Measurements from ENCODE around the gene TIMM8A. TPM values are rescaled to one million over a fixed set of nuclear protein-coding genes. Genes with fewer than 3 reads are reported as not detected.
"Not testable (repeated sequence)": the region's sequence is repeated elsewhere in the genome, so short reads cannot be mapped to it uniquely, and the experiment has no call there.

Gene TIMM8A
- polyA plus RNA-seq, 1 donor from 2014 or later = 7.2 TPM

DNA sequence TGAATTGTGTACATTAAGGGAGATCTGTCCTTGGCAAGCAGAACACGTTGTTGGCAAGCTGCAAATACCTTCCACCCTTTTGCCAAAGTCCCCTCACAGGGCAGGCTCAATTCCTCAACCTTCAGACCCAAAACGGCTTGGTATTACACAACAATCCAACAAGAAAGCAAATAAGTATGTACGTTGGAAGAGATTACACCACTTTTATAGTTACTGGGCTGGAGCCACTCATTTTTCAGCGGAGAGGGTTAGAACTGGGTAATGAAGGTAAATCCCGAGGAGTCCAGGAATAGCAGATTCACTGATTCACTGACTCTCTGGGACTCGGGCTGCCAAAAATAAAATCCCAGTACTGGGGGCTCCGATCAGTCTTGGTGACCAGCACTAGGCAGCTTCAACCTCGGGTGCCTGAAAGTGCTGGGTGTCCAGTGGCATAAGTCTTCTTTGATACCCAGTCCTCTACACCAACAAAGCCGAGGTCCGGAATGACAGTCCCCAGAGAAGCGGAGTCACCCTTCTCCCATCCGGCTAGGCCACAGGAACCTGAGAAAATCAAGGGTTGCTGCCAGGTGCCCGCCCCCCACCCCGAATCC is 587 bp downstream of the TIMM8A start:
- Histone ChIP-seq H2AFZ (ENCODE audit: low read depth, low read length) (peak overlapping the region; percentile 40), H3K4me2 (ENCODE audit: low read length) (peak overlapping the region; percentile 39), H4K20me1 (ENCODE audit: insufficient read depth) (no peaks in the 10 kb centered on the region), H3K4me3 (ENCODE audit: low read length) (peak overlapping the region; percentile 82), H3K9ac (ENCODE audit: low read length) (peak overlapping the region; percentile 48), H3K9me3 (ENCODE audit: low read length) (no peaks in the 10 kb centered on the region), H3K36me3 (ENCODE audit: insufficient read depth, low read length) (no peaks in the 10 kb centered on the region), H3F3A (ENCODE audit: insufficient read depth, low read length, poor library complexity, severe bottlenecking) (no peaks in the 10 kb centered on the region), H3K79me2 (replicated peaks; ENCODE audit: insufficient read depth, low read length) (no peaks in the 10 kb centered on the region), H3K27me3 (ENCODE audit: insufficient read depth, low read depth, low read length) (no peaks in the 10 kb centered on the region), H3K9me2 (ENCODE audit: insufficient read depth, low read length) (no peaks in the 10 kb centered on the region), H3K27ac (ENCODE audit: low read length) (no peak overlapping the region)
- TF ChIP-seq MXI1 (conservative IDR thresholded peaks at IDR 0.05; ENCODE audit: poor library complexity, severe bottlenecking) = no peak
- TF ChIP-seq RAD21 (conservative IDR thresholded peaks at IDR 0.05) = no peak
- no peak for TF ChIP-seq EP300 (conservative IDR thresholded peaks at IDR 0.05; ENCODE audit: poor library complexity, severe bottlenecking)
- TF ChIP-seq SMC3 (conservative IDR thresholded peaks at IDR 0.05; ENCODE audit: poor library complexity) = no peak
- TF ChIP-seq, protein P1, sequence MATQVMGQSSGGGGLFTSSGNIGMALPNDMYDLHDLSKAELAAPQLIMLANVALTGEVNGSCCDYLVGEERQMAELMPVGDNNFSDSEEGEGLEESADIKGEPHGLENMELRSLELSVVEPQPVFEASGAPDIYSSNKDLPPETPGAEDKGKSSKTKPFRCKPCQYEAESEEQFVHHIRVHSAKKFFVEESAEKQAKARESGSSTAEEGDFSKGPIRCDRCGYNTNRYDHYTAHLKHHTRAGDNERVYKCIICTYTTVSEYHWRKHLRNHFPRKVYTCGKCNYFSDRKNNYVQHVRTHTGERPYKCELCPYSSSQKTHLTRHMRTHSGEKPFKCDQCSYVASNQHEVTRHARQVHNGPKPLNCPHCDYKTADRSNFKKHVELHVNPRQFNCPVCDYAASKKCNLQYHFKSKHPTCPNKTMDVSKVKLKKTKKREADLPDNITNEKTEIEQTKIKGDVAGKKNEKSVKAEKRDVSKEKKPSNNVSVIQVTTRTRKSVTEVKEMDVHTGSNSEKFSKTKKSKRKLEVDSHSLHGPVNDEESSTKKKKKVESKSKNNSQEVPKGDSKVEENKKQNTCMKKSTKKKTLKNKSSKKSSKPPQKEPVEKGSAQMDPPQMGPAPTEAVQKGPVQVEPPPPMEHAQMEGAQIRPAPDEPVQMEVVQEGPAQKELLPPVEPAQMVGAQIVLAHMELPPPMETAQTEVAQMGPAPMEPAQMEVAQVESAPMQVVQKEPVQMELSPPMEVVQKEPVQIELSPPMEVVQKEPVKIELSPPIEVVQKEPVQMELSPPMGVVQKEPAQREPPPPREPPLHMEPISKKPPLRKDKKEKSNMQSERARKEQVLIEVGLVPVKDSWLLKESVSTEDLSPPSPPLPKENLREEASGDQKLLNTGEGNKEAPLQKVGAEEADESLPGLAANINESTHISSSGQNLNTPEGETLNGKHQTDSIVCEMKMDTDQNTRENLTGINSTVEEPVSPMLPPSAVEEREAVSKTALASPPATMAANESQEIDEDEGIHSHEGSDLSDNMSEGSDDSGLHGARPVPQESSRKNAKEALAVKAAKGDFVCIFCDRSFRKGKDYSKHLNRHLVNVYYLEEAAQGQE (IDR thresholded peaks at IDR 0.05; ENCODE audit: borderline replicate concordance) = no peak
- TF ChIP-seq POLR2AphosphoS5 (IDR thresholded peaks at IDR 0.05) = no peak
- TF ChIP-seq, protein P2, sequence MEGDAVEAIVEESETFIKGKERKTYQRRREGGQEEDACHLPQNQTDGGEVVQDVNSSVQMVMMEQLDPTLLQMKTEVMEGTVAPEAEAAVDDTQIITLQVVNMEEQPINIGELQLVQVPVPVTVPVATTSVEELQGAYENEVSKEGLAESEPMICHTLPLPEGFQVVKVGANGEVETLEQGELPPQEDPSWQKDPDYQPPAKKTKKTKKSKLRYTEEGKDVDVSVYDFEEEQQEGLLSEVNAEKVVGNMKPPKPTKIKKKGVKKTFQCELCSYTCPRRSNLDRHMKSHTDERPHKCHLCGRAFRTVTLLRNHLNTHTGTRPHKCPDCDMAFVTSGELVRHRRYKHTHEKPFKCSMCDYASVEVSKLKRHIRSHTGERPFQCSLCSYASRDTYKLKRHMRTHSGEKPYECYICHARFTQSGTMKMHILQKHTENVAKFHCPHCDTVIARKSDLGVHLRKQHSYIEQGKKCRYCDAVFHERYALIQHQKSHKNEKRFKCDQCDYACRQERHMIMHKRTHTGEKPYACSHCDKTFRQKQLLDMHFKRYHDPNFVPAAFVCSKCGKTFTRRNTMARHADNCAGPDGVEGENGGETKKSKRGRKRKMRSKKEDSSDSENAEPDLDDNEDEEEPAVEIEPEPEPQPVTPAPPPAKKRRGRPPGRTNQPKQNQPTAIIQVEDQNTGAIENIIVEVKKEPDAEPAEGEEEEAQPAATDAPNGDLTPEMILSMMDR (IDR thresholded peaks at IDR 0.05; ENCODE audit: poor library complexity, severe bottlenecking) = no peak
- TF ChIP-seq EZH2 (IDR thresholded peaks at IDR 0.05; ENCODE audit: borderline replicate concordance, insufficient read depth, low read length, poor library complexity, severe bottlenecking) = no peak
- no peak for TF ChIP-seq TAF1 (IDR thresholded peaks at IDR 0.05; ENCODE audit: low read depth)

DNA sequence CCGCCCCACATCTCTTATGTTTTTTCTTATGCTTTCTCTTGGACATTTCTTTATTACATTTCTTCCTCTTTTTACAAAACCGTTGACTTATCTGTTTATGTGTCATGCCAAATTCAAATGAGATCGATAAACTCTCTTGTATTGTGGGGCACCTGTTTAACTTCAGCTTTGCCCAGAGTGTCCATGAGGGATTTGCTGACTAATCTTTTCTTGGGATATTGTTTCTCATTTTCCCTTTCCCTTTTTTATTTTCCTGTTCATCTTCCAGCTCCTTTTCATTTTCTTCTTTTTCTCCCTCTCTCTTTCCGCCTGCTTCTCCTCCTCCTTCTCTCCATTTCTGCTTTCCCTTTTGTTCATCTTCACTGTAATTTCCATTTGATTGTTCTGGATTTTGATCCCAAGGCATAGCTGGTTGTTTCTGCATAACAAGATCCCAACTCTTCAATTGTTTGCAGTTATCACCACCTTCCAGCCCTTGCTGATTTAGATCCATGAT is 10.7 kb downstream of the TIMM8A start:
- TF ChIP-seq EP300 (conservative IDR thresholded peaks at IDR 0.05; ENCODE audit: poor library complexity, severe bottlenecking) (no peak), EZH2 (IDR thresholded peaks at IDR 0.05; ENCODE audit: borderline replicate concordance, insufficient read depth, low read length, poor library complexity, severe bottlenecking) (no peak), MXI1 (conservative IDR thresholded peaks at IDR 0.05; ENCODE audit: poor library complexity, severe bottlenecking) (no peak), SMC3 (conservative IDR thresholded peaks at IDR 0.05; ENCODE audit: poor library complexity) (no peak), TAF1 (IDR thresholded peaks at IDR 0.05; ENCODE audit: low read depth) (no peak), POLR2AphosphoS5 (IDR thresholded peaks at IDR 0.05) (no peak), RAD21 (conservative IDR thresholded peaks at IDR 0.05) (no peak)
- TF ChIP-seq, protein P1 (IDR thresholded peaks at IDR 0.05; ENCODE audit: borderline replicate concordance) = no peak
- TF ChIP-seq, protein P2 (IDR thresholded peaks at IDR 0.05; ENCODE audit: poor library complexity, severe bottlenecking) = no peak
- H3K4me3 ChIP-seq (ENCODE audit: low read length) = no peak overlapping the region
- no peaks in the 10 kb centered on the region for H3K9me2 ChIP-seq (ENCODE audit: insufficient read depth, low read length)
- H3K9me3 ChIP-seq (ENCODE audit: low read length) = no peaks in the 10 kb centered on the region
- H3K9ac ChIP-seq (ENCODE audit: low read length) = no peak overlapping the region
- H3F3A ChIP-seq (ENCODE audit: insufficient read depth, low read length, poor library complexity, severe bottlenecking) = no peaks in the 10 kb centered on the region
- no peak overlapping the region for H3K27ac ChIP-seq (ENCODE audit: low read length)
- no peak overlapping the region for H2AFZ ChIP-seq (ENCODE audit: low read depth, low read length)
- no peaks in the 10 kb centered on the region for H3K27me3 ChIP-seq (ENCODE audit: insufficient read depth, low read depth, low read length)
- H3K79me2 ChIP-seq (replicated peaks; ENCODE audit: insufficient read depth, low read length) = no peaks in the 10 kb centered on the region
- no peaks in the 10 kb centered on the region for H3K36me3 ChIP-seq (ENCODE audit: insufficient read depth, low read length)
- no peaks in the 10 kb centered on the region for H4K20me1 ChIP-seq (ENCODE audit: insufficient read depth)
- no peak overlapping the region for H3K4me2 ChIP-seq (ENCODE audit: low read length)

DNA sequence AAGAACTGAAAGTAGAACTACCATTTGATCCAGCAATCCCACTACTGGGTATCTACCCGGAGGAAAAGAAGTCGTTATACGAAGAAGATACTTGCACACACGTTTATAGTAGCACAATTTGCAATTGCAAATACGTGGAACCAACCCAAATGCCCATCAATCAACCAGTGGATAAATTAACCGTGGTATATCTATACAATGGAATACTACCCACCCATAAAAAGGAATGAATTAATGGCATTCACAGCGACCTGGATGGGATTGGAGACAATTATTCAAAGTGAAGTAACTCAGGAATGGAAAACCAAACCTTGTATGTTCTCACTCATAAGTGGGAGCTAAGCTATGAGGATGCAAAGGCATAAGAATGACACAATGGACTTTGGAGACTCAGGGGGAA is 14.2 kb downstream of the TIMM8A start:
- H2AFZ ChIP-seq (ENCODE audit: low read depth, low read length); H4K20me1 ChIP-seq (ENCODE audit: insufficient read depth); H3K9me2 ChIP-seq (ENCODE audit: insufficient read depth, low read length); H3K9ac ChIP-seq (ENCODE audit: low read length); H3K79me2 ChIP-seq (replicated peaks; ENCODE audit: insufficient read depth, low read length); H3K27ac ChIP-seq (ENCODE audit: low read length); H3K9me3 ChIP-seq (ENCODE audit: low read length); H3F3A ChIP-seq (ENCODE audit: insufficient read depth, low read length, poor library complexity, severe bottlenecking); H3K4me3 ChIP-seq (ENCODE audit: low read length); H3K4me2 ChIP-seq (ENCODE audit: low read length); H3K36me3 ChIP-seq (ENCODE audit: insufficient read depth, low read length); H3K27me3 ChIP-seq (ENCODE audit: insufficient read depth, low read depth, low read length): not testable (repeated sequence)

Measured in neural cell (in vitro differentiated cells).